NCI-H2171 treated with DMSO at 0.1 percent for 48 hours (cell line): ENCODE measurements around the gene DTX3.
A peak's percentile ranks its signal among the peaks of the same experiment; 100 is the strongest.

Experiments
- DNase-seq: peaks from one replicate; lab custom pipeline; 2025; lab: John Stamatoyannopoulos, UW

The DTX3 gene

DNA sequence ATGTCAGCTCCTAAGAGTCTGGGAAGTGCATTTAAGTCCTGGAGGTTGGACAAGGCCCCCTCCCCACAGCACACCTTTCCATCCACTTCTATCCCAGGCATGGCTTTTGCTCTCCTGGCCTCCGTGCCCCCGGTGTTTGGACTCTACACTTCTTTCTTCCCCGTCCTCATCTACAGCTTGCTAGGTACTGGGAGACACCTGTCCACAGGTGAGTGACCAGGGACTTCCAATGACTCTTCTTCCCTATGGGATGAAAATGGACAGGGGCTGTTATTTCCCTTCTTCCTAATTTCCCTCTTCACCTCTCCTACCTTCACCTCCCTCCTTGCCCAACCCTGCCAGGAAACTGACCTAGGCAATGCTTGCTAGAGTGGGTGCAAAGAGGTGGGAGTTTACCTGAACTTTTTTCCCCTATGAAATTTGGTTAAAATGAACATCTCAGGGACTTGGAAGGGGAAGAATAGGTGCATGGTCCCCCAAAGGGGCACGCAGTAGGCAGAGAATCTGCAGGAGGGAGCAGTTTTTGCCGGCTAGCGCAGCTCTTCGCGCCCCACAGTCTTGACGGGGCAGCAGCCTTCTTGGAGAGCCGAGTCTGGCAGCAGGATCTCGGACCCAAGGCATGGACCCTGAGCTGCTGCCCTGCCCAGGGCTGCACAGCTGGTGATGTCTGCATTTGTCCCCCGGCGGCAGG, 15.8 kb downstream of the DTX3 start:
- DNase-seq: no peak

DNA sequence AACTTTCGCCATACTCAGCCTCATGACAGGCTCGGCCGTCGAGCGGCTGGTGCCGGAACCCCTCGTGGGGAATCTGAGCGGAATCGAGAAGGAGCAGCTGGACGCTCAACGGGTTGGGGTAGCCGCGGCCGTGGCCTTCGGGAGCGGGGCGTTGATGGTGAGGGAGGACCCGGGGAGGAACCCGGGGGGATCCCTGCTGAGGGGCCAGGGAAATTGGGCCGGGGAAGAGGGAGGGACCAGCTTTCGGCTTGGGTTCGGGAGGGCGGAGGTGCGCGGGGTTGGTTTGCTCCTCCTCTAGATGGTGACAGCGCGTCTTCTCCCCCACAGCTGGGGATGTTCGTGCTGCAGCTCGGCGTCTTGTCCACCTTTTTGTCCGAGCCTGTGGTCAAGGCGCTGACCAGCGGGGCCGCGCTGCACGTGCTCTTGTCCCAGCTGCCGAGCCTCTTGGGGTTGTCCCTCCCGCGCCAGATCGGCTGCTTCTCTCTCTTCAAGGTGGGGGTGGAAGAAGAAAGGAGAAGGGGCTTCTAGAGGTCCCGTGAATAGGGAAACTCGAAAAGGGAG, 16.4 kb downstream of the DTX3 start:
- no peak for DNase-seq

DNA sequence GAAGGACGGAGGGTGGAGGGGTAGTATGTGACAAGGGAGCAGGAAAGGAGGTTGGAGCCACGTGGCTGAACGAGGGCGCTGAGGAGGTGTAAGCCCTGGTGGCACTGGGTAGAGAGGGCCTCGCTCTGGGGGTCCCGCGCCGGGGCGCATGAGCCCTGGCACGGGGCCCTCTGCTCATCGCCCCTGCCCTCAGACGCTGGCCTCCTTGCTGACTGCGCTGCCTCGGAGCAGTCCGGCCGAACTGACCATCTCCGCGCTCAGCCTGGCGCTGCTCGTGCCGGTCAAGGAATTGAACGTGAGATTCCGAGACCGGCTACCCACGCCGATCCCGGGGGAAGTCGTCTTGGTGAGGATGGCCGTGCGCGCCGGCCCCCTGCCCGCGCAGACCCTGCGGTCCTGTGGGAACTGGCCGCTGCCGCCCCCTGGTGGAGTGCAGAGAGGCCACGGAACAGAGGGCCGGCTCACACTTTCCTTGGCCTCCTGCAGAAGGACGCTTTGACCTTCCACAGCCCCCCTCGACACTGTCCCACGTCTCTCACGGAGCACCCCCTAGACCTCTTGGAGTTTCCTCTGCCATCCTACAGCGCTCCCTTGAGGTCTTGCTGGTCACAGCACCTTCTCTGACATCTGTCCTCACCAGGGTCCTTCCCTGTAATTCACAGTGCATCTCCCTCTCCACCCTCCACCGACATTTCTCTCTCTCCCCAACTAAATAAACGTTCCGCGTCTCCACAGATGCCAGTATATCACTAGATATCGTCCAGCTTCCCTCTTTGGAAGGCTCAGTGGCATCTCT, 17.1 kb downstream of the DTX3 start:
- DNase-seq: peak; percentile 50

DNA sequence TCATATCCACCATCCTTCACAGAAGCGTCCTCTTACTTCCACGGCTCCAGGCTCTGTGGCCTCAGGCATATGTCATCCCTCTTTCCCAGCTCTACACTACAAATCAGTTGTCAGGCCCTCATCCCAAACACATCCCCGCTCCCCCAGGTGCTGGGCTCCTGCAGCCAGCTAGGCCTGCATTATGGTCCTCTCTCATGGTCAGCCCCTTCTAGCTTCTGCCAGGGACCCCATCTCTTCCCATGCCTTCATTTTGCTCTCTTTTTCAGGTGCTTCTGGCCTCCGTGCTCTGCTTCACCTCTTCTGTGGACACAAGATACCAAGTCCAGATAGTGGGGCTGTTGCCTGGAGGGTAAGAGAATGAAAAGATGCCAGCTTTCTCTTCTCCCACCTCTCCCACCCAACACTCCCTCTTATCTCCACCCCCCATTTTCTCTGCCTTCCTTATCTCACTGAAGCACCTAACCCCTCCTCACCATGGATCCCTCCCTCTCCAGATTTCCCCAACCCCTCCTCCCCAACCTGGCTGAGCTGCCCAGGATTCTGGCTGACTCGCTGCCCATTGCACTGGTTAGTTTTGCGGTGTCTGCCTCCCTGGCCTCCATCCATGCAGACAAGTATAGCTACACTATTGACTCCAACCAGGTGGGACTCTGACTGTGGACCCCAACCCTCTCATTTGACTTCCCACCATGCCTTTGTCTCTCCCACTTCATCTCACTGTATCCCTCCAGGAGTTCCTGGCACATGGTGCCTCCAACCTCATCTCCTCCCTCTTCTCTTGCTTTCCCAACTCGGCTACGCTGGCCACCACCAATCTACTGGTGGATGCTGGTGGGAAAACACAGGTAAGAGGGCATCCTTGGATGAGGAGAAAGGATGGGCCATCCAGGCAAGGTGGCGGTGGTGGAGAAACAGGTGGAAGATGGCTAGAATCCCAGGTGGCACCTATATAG, 17.9 kb downstream of the DTX3 start:
- DNase-seq: no peak

DNA sequence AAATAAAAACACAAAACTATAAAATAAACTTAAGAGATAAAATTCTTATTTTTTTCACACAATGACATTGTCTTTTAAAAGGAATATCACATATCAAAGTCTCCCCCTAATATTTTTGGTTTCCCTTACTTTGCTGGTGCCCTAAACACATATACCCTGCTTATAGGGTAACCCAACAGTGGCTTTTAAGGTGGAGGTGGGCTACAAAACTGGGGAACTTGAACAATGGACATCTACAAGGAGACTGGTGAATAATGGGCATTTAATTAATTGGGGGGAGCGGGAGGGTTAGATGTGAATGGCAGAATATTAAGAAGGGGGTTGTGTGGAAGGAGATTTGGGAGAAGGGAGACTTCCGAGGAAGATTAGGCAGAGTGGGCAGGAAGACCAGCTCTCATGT, 18.8 kb downstream of the DTX3 start:
- DNase-seq: no peak

DNA sequence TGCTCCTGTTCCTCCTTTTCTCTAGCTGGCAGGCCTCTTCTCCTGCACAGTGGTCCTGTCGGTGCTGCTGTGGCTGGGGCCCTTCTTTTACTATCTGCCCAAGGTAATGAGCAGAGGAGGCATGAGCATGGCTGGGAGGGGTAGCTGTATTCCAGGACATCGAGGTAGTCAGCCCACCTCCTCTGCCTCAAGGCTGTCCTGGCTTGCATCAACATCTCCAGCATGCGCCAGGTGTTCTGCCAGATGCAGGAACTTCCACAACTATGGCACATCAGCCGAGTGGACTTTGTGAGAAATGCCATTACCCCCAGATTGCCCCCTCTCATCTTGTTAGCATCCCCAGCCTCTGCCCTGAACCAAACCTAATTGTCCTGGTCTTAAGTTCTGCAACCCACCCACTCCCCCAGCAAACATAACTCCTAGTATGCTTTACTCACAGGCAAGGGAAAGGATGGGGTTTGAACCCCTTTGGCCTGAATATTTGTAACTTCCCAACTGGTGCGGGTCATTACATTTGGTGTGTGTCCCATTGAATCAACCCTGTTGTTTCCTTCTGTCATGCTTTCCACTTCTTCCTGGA, 19.3 kb downstream of the DTX3 start:
- no peak for DNase-seq

DNA sequence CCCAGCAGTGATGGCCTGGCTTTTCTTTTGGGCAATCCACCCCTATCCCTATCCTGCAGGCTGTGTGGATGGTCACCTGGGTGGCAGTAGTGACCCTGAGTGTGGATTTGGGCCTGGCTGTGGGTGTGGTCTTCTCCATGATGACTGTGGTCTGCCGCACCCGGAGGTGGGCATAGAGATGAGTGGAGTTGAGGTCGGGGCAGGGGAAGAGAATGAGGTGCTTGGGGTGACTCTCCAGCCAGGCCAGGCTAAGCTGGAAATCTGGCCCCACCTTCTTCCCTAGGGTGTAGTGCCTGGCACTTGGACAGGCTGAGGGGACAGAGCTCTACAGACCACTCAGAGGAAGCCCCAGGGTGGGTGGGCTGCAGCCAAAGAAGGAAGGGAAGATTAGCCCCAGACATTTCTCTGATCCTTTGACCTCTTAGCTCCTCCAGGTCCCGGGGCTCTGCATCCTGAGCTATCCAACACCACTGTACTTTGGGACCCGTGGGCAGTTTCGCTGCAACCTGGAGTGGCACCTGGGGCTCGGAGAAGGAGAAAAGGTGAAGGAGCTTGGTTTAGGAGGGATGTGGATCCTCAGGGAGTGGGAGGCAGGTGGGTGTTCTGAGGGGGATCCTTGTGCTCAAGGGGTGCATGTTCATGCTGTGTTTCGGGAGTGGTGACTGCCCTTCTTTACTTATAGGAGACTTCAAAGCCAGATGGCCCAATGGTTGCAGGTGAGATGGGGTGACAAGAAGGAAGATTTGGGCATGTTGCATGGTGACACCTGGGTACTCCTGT, 20.0 kb downstream of the DTX3 start:
- no peak for DNase-seq

DNA sequence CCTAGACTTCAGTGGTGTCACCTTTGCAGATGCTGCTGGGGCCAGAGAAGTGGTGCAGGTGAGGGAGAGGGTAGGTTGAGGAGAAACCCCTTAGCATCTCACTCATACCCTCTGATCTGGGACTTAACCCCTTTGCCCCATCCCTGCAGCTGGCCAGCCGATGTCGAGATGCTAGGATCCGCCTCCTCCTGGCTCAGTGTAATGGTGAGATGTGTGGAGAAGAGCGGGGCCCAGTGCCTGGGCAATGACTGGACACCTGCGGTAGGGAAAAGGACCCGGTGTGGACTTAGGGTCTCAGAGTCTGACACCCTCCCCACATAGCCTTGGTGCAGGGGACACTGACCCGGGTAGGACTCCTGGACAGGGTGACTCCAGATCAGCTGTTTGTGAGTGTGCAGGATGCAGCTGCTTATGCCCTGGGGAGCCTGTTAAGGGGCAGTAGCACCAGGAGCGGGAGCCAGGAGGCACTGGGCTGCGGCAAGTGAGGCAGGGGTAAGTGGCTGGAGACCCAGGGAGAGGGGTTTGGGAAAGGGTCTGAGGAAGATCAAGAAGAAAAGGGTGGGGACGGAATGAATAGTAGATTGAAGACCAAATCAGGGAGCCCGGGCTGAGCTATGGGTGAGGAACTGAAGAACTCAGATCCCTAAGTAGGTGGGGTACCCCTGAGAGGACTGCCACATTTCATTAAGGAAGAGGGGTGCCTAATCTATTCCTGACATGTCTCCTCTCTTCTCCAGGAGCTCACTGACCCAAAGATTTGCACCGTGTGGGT, 20.8 kb downstream of the DTX3 start:
- DNase-seq: no peak

DNA sequence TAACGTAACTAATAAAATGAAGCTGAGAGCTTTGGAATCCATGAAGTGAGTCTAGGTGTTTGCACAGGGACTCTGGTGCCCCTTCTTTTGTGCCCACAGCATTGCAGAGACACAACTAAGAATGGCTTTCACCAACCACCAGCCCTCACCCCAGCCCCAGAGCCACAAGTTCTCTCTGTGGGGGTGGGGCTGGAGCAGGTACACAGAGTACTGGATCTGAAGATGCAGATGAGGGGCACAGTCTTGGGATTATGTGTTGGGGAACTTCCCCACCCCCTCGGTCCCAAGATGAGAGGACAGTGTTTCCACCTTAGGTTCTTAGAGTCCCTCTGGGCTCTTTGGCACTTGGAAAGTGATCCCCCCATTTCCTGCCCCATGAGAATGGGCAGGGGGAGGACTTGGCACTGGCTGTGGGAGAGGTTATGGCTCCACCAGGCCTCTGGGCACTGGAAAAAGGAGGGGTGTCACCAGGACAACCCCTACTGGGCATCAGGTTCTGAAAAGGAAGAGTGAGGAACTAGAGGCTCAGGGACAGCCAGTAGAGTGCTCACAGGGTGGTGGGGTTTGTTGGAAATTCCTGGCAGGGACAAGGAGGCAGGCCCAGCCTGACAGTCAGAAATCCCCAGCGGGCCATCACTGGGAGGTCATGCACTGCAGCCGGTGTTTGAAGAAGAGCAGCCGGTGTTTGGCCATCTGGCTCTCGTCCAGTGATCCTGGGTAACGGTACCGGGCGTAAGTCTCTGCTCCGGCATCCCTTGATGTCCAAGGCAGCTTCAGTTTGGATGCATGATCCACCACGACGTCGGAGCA, 21.7 kb downstream of the DTX3 start:
- DNase-seq: no peak

DNA sequence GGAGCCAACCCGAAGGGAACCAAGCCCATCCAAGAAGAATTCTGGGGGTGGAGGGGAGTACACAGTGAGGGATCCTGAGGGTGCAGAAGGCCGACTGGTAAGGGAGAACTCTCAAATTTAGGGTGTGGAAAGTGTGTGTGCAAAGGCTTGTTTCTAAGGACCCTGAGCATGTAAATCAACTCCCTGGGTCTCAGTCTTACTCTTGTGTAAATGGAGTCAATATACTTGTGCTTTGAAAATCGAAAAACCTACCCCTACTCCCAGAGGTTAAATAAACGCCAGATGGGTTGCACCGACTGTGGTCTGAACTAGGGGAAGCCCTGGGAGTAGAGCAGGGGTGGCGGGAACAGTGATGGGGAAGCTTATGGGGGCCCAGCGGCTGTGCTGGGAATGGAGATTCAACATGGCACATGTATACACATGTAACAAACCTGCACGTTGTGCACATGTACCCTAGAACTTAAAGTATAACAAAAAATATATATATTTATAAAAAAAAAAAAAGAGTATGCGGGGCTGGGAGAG, 22.4 kb downstream of the DTX3 start:
- no peak for DNase-seq

DNA sequence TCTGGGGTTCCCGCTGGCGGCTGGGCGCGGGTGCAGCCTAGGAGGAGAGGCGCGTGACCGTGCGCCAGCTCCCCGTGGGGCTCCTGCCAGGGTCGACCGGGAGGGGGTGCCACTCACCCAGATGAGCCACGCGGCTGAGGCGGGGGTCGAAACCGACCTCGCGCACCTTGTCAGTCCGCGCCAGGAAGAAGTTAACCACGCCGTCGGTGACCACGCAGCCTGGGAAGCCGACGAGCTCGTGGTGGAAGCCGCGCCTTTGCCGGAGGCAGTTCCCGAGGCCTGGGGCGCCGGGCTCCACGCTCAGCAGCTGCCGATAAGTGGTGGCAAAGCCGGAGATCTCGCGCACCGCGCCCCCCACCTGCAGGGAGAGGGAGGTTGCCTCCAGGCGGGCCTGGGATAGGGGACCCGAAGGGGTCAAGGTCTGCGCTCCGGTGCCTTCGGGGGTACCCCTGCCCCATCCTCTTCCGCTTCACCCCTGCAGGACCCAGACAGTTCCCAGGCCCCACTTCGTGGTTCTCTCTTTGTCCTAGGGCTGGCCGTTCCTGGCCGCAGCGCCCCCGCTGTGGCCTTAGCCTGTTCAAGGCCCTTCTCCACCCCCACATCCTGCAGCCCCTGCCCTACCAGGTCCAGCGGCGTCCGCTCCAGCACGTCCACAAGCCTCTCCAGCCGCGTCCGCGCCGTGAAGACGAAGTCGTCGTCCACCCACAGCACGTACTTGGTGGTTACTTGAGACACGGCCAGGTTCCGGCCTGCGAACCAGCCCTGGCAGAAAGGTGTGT, 23.1 kb downstream of the DTX3 start:
- DNase-seq: no peak

DNA sequence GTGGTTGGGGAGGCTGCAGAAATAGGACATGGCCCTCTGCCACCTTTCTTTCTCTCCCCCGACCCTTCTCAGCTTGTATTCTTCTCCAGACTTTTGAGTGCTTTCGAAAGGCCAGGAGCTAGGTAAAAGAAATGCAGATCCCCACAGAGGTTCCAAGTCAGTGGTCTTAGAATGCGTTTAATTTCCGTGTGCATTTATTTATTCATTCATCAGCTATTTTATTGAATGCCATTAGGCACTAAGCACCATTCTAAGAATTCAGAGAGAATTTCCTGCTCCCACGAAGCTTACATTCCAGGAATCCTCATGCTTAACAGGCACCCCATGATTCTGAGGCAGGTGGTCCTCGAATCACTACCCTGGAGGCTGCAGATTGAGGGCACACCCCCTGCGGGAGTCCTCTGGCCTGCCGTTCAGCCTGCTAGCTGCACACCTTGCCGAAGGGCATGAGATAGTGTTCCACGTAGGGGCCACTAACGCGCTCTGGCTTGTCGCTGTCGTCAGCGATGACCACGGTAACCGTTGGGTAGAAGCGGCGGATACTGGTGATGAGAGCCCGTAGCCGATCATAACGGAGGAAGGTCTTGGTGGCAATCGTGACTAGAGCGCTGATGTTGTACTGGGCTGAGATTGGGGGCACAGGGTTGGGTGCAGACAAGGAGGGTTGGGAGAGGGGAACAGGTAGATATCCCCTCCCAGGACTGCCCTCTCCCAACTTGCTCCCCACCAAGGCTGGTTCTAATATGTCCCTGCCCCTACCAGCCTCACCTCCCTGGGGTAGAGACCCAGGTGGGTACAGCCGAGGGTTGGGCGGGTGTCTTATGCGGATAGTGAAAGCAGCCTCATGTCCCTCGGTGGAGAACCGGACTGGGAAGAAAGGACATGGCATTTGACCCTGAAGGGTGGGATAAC, 23.9 kb downstream of the DTX3 start:
- DNase-seq: no peak

DNA sequence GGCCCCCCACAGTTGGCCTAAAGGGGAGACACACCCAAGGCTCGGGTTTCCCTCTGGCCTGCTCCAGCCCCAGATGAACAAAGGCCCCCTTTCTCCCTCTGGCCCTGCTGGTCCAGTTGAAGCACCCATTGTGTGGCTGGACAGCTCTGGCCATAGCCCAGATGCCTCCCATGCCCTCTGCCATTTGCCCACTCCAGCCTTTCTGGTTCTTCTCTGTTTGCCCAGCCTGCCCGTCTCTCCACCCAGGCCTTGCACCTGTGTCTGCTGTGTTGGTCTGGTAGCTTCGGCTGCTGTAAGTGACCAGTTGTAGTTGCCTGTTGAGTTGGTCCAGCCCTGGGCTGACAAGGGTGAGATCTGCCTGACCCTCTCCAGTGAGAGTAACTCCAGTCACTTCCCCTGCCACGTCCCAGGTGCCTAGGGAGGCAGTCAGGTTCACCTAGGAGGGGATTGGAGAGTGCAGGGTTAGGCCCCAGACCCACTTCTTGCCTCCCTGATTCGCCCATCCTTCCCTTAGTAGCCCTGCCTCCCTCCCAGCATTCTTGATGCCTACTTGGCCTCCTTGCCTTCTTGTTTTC, 25.4 kb downstream of the DTX3 start:
- no peak for DNase-seq

DNA sequence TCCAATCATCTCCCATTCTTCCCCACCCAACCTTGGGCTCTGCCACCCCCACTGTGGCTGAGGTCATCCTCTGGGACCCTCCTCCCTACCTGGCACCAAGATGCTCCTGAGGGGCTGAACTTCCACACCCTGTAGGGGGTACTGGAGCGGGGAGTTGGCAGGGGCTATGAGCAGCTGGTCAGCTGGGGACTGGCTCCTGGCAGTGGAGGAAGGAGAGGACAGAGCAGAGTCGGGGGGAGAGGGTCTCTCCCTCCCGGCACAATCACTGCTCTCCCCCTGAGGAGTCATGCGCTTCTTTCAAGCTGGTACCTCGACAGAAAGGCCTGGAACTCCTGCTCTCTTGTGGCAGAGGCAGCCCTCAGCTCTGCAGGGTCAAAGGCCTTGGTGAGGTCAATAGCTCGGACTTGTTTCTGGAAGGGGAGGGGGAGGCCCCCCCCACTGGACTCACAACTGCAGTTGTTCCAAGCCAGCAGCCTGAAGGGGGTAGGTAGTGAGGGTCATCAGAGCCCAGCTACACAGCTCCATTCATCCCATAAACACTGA, 26.3 kb downstream of the DTX3 start:
- DNase-seq: no peak

DNA sequence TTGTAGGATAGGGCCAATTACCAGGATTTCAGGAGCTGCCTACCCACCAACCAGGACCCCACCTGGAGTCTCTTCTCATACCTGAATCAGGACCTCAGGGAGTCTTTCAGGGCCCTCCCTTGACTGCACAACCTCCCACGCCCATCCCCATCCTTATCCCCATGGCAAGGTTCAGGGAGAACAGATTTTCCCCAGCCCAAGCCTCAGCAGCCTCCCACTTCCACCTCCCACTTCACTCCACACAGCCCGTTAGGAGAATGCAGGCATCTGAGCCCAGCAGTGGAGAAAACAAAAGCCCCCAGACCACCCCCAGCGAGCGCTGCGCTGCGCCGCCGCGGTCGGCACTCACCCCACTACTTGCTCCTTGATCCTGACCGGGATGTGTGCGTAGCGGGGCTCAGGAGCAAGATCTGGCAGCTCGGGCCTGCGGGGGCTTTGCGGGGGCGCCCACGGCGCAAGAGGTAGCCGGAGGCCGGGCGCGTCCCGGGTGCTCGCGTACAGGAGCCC, 27.0 kb downstream of the DTX3 start:
- DNase-seq: no peak
